ENCODE results near the gene ATP6V1F.
A peak's percentile ranks its signal among the peaks of the same experiment; 100 is the strongest.

The ATP6V1F gene

DNA sequence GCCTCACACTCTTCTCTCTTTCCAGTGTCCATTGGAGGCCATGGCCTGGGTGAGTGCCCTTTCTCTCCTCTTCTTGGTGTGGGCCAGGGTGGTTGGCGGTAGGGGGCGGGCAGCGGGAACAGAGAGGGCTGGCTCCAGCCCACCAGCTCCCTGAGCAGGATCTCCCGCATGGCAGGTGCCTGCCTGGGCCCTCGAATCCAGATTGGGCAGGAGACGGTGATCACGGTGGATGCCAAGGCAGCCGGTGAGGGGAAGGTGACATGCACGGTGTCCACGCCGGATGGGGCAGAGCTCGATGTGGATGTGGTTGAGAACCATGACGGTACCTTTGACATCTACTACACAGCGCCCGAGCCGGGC is 13.5 kb upstream of the ATP6V1F start:
- DNase-seq, result no peak

DNA sequence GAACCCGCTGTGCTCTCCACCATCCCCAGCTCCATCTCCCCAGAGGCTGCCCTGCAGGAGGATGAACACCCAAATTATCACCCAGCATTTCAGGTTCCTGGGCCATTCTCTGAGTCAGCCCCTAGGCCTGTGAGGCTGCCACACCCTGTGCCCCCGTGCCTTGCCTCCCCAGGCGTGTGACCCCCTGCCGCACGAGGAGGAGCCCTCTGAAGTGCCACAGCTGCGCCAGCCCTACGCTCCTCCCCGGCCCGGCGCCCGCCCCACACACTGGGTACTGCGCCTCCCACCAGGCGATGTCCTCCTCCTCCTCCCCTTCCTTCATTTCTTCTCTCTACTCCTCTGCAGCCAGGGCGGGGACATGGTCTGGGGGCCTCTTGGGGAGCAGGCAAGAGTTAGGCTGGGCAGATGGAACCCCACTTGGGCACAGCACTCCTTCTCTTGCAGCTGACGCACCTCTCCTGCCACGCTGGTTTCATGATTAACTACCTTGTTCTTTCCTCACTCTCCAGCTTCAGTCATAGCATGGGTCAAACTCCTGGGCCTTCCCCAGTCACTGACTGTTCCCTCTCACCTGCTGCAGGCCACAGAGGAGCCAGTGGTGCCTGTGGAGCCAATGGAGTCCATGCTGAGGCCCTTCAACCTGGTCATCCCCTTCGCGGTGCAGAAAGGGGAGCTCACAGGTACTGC is 12.7 kb upstream of the ATP6V1F start:
- no peak for DNase-seq

DNA sequence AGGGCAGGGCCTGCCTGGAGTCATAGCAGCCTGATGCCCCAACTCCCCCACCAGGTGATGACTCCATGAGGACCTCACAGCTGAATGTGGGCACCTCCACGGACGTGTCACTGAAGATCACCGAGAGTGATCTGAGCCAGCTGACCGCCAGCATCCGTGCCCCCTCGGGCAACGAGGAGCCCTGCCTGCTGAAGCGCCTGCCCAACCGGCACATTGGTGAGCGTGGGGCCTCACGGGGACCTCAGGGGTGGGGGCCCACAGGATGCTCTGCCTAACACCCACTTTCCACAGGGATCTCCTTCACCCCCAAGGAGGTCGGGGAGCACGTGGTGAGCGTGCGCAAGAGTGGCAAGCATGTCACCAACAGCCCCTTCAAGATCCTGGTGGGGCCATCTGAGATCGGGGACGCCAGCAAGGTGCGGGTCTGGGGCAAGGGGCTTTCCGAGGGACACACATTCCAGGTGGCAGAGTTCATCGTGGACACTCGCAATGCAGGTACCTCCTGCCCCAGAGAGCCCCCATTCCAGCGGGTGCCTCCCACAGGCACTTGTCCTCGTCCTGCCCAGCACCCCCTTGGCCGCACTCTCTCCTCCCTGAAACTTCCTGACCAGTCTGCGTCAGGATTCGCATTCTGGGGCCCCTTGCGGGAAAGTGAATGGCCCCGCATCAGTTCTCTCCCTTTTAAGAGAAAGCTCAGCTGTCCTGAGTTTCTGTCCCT is 10.0 kb upstream of the ATP6V1F start:
- DNase-seq, result no peak

GRCh38 chr7:128853799-128854198 is 8.9 kb upstream of the ATP6V1F start:
- no peak for DNase-seq

DNA sequence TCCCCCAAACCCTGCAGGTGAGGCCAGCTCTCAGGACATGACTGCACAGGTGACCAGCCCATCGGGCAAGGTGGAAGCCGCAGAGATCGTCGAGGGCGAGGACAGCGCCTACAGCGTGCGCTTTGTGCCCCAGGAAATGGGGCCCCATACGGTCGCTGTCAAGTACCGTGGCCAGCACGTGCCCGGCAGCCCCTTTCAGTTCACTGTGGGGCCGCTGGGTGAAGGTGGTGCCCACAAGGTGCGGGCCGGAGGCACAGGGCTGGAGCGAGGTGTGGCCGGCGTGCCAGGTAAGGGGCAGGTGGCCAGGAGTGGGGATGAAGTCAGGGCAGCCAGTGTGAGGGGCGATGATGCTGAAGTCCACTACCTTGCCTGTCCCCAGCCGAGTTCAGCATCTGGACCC is 8.3 kb upstream of the ATP6V1F start:
- DNase-seq, result no peak

- DNase-seq, result no peak
These were observed 7.1 kb upstream of the ATP6V1F start for GRCh38 chr7:128855559-128855958.

DNA sequence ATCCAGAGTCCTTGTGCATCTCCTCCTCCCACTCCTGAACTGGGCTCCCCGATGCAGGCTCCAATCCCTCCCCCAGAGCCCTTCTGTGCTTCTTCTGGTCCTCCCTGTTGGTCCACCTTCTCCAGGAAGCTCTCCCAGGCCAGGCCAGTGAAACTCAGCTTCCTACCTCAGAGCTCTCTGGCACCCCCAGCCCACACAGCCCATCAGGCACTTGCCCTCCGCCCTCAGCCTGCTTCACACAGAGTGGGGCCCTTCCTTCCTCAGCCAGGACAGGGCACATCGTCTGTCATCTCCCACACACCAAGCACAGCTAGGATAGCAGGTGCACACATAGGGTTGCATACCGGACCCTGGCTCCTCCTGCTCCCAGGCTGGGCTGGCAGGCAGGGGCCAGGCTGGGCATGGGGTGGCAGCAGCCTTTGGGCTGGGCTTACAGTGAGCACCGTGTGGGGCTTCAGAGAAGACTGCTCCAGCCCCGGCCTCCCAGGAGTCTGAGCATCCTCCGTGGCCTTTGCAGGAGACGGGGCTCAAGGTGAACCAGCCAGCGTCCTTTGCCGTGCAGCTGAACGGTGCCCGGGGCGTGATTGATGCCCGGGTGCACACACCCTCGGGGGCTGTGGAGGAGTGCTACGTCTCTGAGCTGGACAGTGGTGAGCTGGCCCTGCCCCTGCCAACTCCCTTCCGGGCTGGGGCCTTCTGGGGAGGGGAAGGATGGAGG is 6.5 kb upstream of the ATP6V1F start:
- no peak for DNase-seq

GRCh38 chr7:128858380-128859231 is 4.0 kb upstream of the ATP6V1F start:
- no peak for DNase-seq

DNA sequence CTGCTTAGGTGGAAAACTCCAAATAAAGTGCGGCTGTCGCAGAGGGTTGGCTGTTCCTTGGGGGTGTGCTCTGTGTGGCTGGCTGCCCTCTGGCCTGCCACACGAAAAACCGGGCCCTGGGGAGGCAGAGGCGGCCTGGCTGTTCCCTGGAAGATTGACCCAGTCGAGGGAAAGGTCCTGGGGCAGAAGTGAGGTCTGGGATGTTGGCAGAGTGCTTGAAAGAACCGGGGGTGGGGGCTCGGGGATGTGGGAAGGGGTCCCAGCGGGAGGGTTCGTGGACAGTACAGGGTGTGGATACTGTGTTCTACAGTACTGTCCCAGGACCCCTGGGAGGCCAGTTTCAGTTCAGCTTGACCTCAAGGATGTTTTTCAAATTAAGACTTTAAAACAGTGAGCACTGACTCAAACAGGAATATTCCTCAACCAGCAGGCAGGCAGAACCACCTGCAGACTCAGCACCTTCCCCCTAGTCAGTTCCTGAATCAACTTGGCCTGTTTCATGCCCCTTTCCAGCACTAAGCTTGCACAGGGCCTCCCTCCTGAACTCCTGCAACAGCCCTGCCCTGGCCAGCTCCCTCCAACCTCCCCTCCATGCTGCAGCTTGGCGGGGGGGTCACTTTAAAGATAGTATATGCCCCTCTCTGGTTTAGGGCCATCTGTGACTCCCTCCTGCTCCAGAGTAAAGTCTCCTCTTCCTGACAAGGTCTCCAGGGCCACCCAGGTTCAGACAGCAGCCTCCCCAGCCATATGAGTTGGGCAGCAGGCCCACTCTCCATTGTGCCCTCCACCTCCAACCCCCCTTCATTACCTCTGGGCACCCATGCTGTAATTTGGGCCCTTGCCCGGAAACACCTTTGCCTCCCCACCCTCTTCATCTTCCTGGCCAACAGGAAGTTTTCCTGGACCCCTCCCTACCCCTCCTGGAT is 3.2 kb upstream of the ATP6V1F start:
- DNase-seq, result no peak

DNA sequence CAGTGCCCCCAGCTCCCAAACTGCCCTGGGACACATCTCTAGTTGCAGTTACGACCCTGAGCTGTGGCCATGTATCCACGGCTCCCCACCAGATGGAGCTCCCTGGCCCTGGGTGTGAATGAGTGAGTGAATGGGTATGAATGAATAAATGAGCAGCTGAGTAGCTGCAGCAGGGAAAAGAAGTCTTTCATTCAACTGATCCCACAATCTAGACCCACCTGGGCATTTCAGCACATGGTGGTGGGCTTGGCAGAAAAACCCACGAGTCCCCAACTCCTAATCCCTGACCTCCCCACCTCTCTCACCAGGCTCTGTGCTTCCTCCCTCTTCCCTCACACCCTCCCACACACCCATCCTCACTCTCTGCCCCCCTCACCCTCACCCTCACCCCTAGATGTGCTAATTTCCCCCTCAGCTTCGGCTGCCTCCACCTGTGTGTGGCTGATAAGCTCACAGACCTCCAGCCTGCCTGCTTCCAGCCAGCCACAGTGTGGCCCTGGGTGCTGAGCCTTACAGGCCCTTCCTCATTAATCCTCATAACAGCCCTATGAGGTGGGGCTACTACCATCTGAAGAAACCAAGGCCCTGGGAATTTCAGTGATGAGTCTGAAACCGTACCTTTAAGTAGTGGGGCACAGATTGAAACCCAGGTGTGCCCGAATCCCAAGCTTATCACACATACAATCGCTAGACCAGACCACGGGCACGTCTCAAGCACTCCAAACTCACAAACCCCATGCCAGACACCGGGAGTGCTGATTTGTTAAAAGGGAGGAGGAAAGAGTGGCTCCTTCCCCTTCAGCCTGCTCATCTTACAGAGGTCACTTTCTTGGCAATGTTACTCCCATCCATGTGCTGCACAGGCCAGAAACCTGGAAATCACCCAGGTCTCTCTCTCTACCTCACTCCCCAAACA is 2.2 kb upstream of the ATP6V1F start:
- DNase-seq, result no peak

- no peak for DNase-seq
These were observed 592 bp upstream of the ATP6V1F start for GRCh38 chr7:128861957-128862570.

DNA sequence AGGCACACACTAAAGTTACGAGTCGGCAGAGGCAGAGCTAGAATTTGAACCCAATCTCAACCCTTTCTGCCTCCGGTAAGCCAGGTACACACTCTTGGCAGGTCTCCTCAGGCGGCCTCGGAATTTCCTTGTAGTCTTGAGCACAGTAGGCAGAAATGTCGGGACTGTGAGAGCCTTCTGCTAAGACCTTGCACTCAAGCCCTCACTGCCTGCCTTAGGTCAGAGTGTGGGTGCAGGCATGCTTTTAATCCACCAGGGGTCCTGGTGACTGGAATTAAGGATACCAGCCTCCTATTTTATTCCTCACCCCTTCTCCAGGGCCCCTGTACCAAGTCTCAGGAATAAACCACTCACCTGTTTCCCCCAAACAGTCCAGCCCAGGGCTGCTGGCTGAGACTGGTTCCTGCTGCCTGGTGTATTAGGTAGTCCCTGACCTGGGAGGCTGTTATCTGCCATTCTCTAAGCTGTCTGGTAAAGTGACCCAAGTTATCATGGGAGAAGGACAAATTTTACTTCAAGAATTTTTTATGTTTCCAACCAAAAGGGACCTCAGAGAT is 855 bp downstream of the ATP6V1F start:
- DNase-seq, result peak; percentile 67

DNA sequence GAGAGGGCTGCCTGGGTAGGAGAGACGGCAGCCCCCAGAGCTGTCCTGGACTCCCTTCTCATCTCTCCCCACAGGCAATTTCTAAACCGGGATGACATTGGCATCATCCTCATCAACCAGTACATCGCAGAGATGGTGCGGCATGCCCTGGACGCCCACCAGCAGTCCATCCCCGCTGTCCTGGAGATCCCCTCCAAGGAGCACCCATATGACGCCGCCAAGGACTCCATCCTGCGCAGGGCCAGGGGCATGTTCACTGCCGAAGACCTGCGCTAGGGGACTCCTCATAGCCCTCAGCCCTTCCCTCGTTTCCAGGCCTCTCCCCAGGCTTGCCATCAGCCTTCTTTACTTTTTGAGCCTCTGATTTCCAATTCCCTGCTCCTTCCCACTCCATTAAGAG is 2.6 kb downstream of the ATP6V1F start:
- no peak for DNase-seq

- no peak for DNase-seq
These were observed 3.6 kb downstream of the ATP6V1F start for GRCh38 chr7:128865996-128866877.

- DNase-seq, result no peak
These were observed 4.6 kb downstream of the ATP6V1F start for GRCh38 chr7:128867241-128867640.

DNA sequence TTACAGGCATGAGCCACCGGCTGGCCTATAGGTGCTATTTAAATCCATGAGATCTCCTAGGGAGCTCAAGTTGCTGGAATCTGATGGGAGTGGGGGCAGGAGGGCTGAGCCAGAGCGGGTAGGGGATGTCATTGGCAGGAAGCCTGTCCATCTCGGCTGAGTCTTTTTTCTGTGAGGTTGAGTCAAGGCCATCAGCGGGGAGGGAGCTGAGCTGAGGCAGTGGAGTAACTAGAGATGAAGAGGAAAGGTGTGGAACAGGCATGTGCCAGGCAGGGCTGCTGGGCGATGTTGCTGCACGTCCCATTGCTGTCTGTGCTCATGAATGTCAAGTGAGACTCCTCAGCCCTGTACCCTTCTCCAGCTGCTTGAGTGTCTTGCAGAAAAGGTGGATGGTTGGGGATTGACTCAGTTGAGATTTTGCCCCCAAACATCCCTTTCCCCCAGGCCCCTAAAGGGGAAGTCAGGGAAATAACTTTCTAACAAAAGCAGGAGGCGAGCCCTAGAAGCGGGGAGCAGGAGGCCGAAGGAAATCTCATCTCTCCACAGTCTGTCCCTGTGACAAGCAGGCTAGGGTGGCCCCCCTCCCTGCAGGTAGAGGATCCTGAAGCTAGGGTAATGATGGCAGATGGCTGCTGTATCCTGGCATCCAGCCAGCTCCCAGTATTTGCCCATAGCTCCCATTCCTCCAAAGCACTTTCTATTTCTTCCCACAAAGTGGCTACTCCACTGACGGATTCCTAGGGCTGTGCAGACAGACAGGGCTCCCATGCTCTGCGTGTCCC is 5.4 kb downstream of the ATP6V1F start:
- DNase-seq, result no peak

DNA sequence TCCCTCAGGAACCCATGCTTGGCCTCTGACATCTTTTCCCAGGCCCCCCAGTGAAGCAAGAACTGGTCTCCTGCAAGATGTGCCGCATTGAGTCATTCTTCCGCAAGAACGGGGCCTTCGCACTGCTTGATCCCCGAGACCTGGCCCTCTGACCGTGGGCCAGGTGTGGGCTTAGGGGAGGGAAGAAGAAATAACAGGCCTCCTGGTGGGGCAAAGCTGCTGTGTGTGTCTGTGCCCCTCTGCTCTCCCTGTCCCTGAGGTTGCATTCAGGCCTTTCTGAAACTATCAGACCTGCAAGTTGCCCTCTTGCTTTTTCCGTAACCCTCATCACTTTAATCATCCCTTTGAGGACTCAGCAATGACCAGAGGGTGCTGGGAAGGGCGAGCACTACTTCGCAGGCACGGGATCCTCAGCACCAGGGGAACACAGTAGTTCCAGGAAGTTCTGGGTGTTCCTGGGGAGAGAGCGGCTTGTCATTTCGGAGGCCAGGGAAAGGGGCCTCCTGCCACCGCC is 6.0 kb downstream of the ATP6V1F start:
- DNase-seq, result no peak

Measured in stimulated activated CD4-positive, alpha-beta T cell treated with anti-CD3 and anti-CD28 coated beads, Interleukin-15, amount 100 ng/mL, for 24 hours (primary cell).